NCI-H82 (cell line): ENCODE results near the gene DNAJB13.
"Not testable (repeated sequence)": the region's sequence is repeated elsewhere in the genome, so short reads cannot be mapped to it uniquely, and the experiment has no call there.

Experiments used
- DNase-seq: peaks from one replicate; lab custom pipeline; 2025; lab: John Stamatoyannopoulos, UW

DNAJB13 gene

GRCh38 chr11:73977856-73978519, 27.2 kb downstream of the DNAJB13 start:
- DNase-seq: no peak

GRCh38 chr11:73978576-73979086, 27.8 kb downstream of the DNAJB13 start:
- no peak for DNase-seq

GRCh38 chr11:73980001-73980961, 29.5 kb downstream of the DNAJB13 start:
- peak; percentile 18 for DNase-seq

DNA sequence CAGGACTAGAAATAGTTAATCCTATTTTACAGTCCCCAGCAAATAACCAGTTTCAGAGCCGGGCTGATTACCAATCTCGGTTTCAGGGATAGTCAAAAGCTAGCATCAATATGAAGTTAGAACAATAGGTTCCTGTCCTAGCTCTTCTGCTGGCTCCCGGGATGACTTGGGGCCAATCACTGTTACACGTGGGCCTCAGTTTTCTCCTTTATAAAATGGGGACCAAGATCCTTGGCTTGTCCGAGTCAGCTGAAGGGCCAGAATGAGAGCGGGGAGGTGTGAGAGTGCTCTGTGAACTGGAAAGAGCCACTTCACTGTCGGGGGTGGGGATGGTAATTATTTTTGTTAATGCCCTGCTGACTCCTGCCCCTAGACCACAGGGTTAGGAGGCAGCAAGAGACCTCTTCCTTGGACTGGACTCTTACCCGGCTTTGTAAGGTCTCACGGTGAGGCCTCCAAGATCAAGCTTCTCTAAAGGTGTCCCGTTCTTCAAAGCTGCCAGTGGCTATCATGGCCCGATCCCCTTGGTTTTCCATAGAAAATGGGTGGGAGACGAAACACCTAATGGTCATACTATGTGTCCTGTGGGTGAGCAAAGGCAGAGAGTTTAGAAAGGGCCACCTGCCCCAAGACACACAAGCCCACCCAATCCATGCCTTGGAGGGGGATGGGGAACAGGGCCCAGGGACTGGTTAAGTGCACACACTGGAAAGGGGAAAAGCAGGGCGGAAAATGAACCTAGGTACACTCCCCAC, 30.4 kb downstream of the DNAJB13 start:
- DNase-seq: peak; percentile 38

- peak; percentile 93 for DNase-seq
Observed at GRCh38 chr11:73982595-73982989, 31.8 kb downstream of the DNAJB13 start, which contains the start of gene UCP2. TSS of gene UCP2 (minus strand) at chr11:73982843. CDS start at chr11:73978378, 4,465 bp downstream.

DNA sequence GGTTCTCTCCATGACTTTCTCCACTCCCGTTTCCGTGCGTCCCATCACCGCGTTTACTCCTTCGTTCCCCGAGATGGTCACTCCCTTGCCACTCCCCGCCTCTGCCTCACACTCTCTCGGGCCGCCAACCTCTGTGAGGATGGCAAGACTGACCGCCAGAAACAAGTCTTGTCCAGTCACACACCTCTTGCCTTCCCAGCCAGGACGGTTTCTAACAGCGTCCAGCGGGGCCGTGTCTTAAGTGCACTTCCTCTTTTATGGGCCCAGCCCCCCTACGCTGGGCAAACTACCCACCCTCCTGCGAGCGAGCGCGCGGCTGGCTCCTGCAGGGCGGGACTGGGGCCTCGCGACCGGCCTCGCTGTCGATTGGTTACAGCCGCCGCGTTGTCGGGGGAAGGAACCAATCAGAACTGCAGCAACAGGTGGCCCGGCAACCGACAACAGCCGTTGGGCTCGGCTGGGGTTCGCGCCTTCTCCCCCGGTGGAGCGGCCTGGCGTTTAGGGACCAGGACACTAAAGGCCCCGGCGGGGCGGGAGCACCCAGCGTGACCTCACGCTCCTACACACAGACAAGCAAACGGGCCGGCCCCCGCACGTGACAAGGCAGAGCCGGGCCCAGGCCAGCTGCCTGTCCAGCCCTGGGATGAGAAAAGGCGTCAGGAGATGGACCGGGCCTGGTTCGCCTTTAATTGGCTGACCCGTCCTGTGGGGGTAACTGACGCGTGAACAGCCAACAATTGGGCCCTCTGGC, 32.3 kb downstream of the DNAJB13 start:
- peak; percentile 97 for DNase-seq

- peak; percentile 75 for DNase-seq
Observed at GRCh38 chr11:73983741-73984538, 33.1 kb downstream of the DNAJB13 start.

DNA sequence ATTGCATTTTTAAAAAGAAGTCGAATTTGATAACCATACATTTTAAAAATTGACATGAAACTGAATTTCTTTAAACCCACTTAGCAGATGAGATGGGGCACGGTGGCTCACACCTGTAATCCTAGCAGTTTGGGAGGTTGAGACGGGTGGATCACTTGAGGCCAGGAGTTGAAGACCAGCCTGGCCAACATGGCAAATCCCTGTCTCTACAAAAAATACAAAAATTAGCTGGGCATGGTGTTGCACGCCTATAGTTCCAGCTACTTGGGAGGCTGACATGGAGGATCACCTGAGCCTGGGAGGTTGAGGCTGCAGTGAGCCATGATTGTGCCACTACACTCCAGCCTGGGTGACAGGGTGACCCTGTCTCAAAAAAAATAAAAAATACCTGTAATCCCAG, 34.8 kb downstream of the DNAJB13 start:
- not testable (repeated sequence) for DNase-seq

GRCh38 chr11:73988227-73988626, 37.4 kb downstream of the DNAJB13 start:
- no peak for DNase-seq

DNA sequence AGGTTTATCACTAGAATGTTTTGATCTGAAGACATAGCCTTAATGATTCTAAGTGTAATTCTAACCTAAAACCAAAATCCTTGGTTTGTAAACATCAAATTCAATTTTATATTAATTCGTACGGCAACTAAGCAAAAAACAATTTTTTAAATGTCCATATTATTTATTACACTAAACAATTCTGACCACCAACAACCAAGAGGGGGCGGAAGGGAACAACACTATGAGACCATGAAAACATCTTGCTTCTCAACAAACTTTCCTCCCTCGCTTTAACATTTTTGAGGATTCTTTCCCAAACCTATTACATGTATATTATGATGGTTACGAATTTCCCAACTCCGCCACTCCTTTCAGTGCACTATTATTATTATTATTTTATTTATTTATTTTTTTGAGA, 38.3 kb downstream of the DNAJB13 start:
- no peak for DNase-seq

- no peak for DNase-seq
Observed at GRCh38 chr11:73990730-73991129, 39.9 kb downstream of the DNAJB13 start.

GRCh38 chr11:73991471-73992006, 40.7 kb downstream of the DNAJB13 start:
- DNase-seq: peak; percentile 83

GRCh38 chr11:73995247-73995646, 44.4 kb downstream of the DNAJB13 start:
- DNase-seq: no peak

- DNase-seq: no peak
Observed at GRCh38 chr11:73995731-73996130, 44.9 kb downstream of the DNAJB13 start.

DNA sequence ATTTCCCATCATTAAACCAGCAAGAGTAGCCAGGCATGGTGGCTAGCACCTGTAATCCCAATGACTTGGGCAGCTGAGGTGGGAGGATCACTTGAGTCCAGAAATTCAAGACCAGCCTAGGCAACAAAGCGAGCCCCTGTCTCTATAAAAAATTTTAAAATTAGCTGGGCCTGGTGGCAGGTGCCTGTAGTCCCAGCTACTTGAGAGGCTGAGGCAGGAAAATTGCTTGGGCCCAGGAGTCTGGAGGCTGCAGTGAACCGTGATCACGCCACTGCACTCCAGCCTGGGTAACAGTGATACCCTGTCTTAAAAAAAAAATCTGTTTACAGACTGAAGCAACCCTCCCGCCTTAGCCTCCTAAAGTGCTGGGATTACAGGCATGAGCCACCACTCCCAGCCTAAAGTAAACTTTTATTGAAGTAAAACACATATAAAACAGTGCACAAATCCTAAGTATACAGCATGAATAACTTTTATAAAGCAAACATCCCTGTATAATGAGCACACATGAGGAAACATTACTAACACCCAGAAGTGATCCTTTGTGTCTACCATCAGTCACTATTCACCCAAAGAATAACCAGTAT, 45.4 kb downstream of the DNAJB13 start:
- DNase-seq: no peak

- DNase-seq: no peak
Observed at GRCh38 chr11:73997120-73997770, 46.4 kb downstream of the DNAJB13 start.

- no peak for DNase-seq
Observed at GRCh38 chr11:73998846-73999575, 48.2 kb downstream of the DNAJB13 start.

DNA sequence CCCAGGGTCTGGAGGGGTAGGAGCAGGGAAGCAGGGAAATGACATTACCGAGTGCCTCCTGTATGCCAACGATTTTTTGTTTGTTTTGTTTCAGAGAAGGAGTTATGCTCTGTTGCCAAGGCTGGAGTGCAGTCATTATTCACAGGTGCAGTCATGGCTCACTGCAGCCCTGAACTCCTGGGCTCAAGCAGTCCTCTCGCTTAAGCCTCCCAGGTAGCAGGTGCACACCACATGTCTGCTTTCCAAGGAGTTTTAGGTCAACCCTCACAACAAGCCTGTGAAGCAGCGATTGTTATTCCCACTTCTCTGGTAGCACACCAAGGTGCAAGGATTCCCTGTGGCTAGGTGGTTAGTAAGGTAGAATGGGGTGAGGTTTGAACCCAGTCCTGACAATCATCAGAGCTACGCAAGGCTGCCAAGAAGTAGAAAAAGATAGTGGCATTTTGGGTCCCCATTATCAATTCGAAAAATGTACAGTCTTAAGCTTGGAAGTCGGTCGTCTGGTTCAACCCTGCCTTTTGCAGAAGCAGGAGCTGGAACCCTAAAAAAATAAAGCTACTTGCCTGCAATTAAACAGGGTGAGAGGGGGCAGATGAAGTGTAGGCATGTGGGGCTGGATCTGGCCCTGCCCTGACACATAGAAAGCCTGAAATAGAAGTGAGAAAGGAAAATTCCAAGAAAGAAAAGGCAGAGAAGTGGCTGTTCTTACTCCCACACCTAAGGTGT, 48.9 kb downstream of the DNAJB13 start:
- DNase-seq: no peak
